A549 (cell line): ENCODE results near the gene SLC16A2. TPM values are rescaled to one million over a fixed set of nuclear protein-coding genes. Genes with fewer than 3 reads are reported as not detected.

Experiments used
- ATAC-seq, 2 experiments: fragments of 200-7000 bp in 1 of 2; fragments of >200 bp in 1 of 2; cut with Nextera tagmentation in 1 of 2; cut with Tn5 transposase in 1 of 2; 3 replicates each; pipeline versions ENCODE4 v1.8.0 to v1.9.1; 2018 to 2020; ENCODE audit warnings: mild to moderate bottlenecking in 1 of 2, moderate library complexity in 1 of 2
- CTCF ChIA-PET: fragments of 300-600 bp; sonication (Branson Sonifier 250); formaldehyde crosslinking; extraction: SDS; loops from one replicate; lab custom pipeline; 2021; ENCODE audit warnings: antibody characterized with exemption, inconsistent platforms; lab: Yijun Ruan, JAX
- POLR2A ChIA-PET: fragments of 350-600 bp; formaldehyde crosslinking; extraction: SDS; loops from one replicate; lab custom pipeline; 2021; ENCODE audit warnings: antibody characterized with exemption, inconsistent platforms; lab: Yijun Ruan, JAX
- DNase-seq, 2 experiments: peaks; one replicate each; pipeline versions ENCODE4 v3.0.0 to v3.0.0-alpha.2; 2011 to 2016; ENCODE audit warnings: low read depth in 1 of 2, low spot score in 1 of 2
- FAIRE-seq: peaks from 2 replicates; lab custom pipeline; 2011; peaks lifted over from hg19 to GRCh38; lab: Jason Lieb, UNC
- H3K27ac ChIP-seq, 2 experiments: fragments of >200 bp; sonication (Bioruptor Twin); formaldehyde crosslinking; 3 replicates each; pipeline ENCODE4 v1.5.1; 2016 to 2017
- H3K4me1 ChIP-seq: fragments of >200 bp; sonication (Bioruptor Twin); formaldehyde crosslinking; 3 replicates; pipeline ENCODE4 v1.6.1; 2016
- H3K4me2 ChIP-seq: fragments of >200 bp; sonication (Bioruptor Twin); formaldehyde crosslinking; 3 replicates; pipeline ENCODE4 v1.6.1; 2016
- H3K4me3 ChIP-seq: fragments of >200 bp; sonication (Bioruptor Twin); formaldehyde crosslinking; 3 replicates; pipeline ENCODE4 v1.5.1; 2016
- H3K9me3 ChIP-seq: fragments of >200 bp; sonication (Bioruptor Twin); formaldehyde crosslinking; 3 replicates; pipeline ENCODE4 v1.6.1; 2016
- CBX2 ChIP-seq: fragments of 200-600 bp; sonication (generic); IDR thresholded peaks from 2 replicates; pipeline ENCODE4 v1.6.1; 2016; ENCODE audit warnings: low read depth, mild to moderate bottlenecking, borderline replicate concordance
- CEBPB ChIP-seq, 2 experiments: fragments of >200 bp in 1 of 2; sonication (Bioruptor Twin) in 1 of 2; formaldehyde crosslinking in 1 of 2; IDR thresholded peaks; 2 replicates each; pipeline ENCODE4 v1.6.1; 2012 to 2016
- CHD4 ChIP-seq: fragments of 200-600 bp; sonication (generic); IDR thresholded peaks from 2 replicates; pipeline ENCODE4 v1.6.1; 2016; ENCODE audit warnings: antibody characterized with exemption, mild to moderate bottlenecking, borderline replicate concordance
- EHMT2 ChIP-seq: fragments of 200-600 bp; sonication (generic); IDR thresholded peaks from 2 replicates; pipeline ENCODE4 v1.6.1; 2016; ENCODE audit warnings: antibody characterized with exemption, low read depth, mild to moderate bottlenecking, moderate library complexity
- EP300 ChIP-seq, 2 experiments: fragments of >200 bp; sonication (Bioruptor Twin); formaldehyde crosslinking; IDR thresholded peaks; 2 replicates in 1 of 2; 3 replicates in 1 of 2; pipeline ENCODE4 v1.6.1; 2016 to 2017
- FOSB ChIP-seq: fragments of 250-450 bp; sonication (Bioruptor Pico); IDR thresholded peaks from 2 replicates; pipeline ENCODE4 v1.5.0; 2020; ENCODE audit warnings: mild to moderate bottlenecking, moderate library complexity
- FOSL2 ChIP-seq, 2 experiments: fragments of 450-650 bp in 1 of 2; fragments of >200 bp in 1 of 2; sonication (Bioruptor Twin) in 1 of 2; formaldehyde crosslinking; IDR thresholded peaks; 2 replicates each; pipeline versions ENCODE4 v1.5.0 to v1.6.1; 2016 to 2020; ENCODE audit warnings: mild to moderate bottlenecking in 1 of 2, moderate library complexity in 1 of 2
- FOXS1 ChIP-seq: fragments of 250-450 bp; sonication (Bioruptor Pico); IDR thresholded peaks from 2 replicates; pipeline ENCODE4 v1.5.0; 2020; ENCODE audit warnings: mild to moderate bottlenecking, moderate library complexity
- GATA3 ChIP-seq: IDR thresholded peaks from 2 replicates; pipeline ENCODE4 v1.6.1; 2012; ENCODE audit warnings: borderline replicate concordance
- HDAC2 ChIP-seq: fragments of 200-600 bp; sonication (generic); IDR thresholded peaks from 2 replicates; pipeline ENCODE4 v1.6.1; 2016
- HEYL ChIP-seq: fragments of 250-450 bp; sonication (Bioruptor Pico); IDR thresholded peaks from 2 replicates; pipeline ENCODE4 v1.8.0; 2021; ENCODE audit warnings: mild to moderate bottlenecking, moderate library complexity
- HOXB5 ChIP-seq: fragments of 250-450 bp; sonication (Bioruptor Pico); IDR thresholded peaks from 2 replicates; pipeline ENCODE4 v1.5.0; 2020; ENCODE audit warnings: mild to moderate bottlenecking, moderate library complexity
- JUNB ChIP-seq: fragments of >200 bp; sonication (Bioruptor Twin); formaldehyde crosslinking; IDR thresholded peaks from 2 replicates; pipeline ENCODE4 v1.6.1; 2016
- MAFK ChIP-seq: fragments of 450-650 bp; IDR thresholded peaks from 2 replicates; pipeline ENCODE4 v1.6.1; 2014; ENCODE audit not compliant: partially characterized antibody
- MAZ ChIP-seq: fragments of 150-350 bp; IDR thresholded peaks from 2 replicates; pipeline ENCODE4 v1.6.1; 2014; ENCODE audit warnings: antibody characterized with exemption, low read depth, low read length, borderline replicate concordance
- NPAS2 ChIP-seq: fragments of 250-450 bp; sonication (Bioruptor Pico); IDR thresholded peaks from 2 replicates; pipeline ENCODE4 v1.8.0; 2022; ENCODE audit warnings: mild to moderate bottlenecking, moderate library complexity, borderline replicate concordance
- NR3C1 ChIP-seq: fragments of >200 bp; sonication (Bioruptor Twin); formaldehyde crosslinking; IDR thresholded peaks from 3 replicates; pipeline ENCODE4 v1.6.1; 2017
- PBX3 ChIP-seq: IDR thresholded peaks from 2 replicates; pipeline ENCODE4 v1.6.1; 2012
- POLR2A ChIP-seq: IDR thresholded peaks from 2 replicates; pipeline ENCODE4 v1.6.1; 2012; ENCODE audit warnings: mild to moderate bottlenecking, low read length
- POLR2AphosphoS2 ChIP-seq: conservative IDR thresholded peaks from 2 replicates; pipeline ENCODE4 v1.6.1; 2012; ENCODE audit warnings: low read length, improper control_type of control experiment, inconsistent platforms
- RARB ChIP-seq: fragments of 250-450 bp; sonication (Bioruptor Pico); IDR thresholded peaks from 2 replicates; pipeline ENCODE4 v1.8.0; 2021; ENCODE audit warnings: mild to moderate bottlenecking, moderate library complexity
- RCOR1 ChIP-seq: fragments of 150-350 bp; IDR thresholded peaks from 2 replicates; pipeline ENCODE4 v1.6.1; 2014; ENCODE audit warnings: antibody characterized with exemption, low read length, low read depth
- RNF2 ChIP-seq: fragments of 200-600 bp; sonication (generic); IDR thresholded peaks from 2 replicates; pipeline ENCODE4 v1.6.1; 2016; ENCODE audit warnings: low read depth, mild to moderate bottlenecking, antibody characterized with exemption, moderate library complexity, borderline replicate concordance
- SMC3 ChIP-seq: fragments of >200 bp; sonication (Bioruptor Twin); formaldehyde crosslinking; IDR thresholded peaks from 3 replicates; pipeline ENCODE4 v1.6.1; 2018; ENCODE audit warnings: inconsistent platforms
- SREBF2 ChIP-seq: fragments of 450-650 bp; IDR thresholded peaks from 2 replicates; pipeline ENCODE4 v1.6.1; 2014; ENCODE audit warnings: mild to moderate bottlenecking, moderate library complexity
- TFCP2L1 ChIP-seq: fragments of 250-450 bp; sonication (Bioruptor Pico); IDR thresholded peaks from 2 replicates; pipeline ENCODE4 v1.5.0; 2021; ENCODE audit warnings: mild to moderate bottlenecking
- ZC3H11A ChIP-seq: fragments of 450-650 bp; IDR thresholded peaks from 2 replicates; pipeline ENCODE4 v1.6.1; 2014; ENCODE audit warnings: antibody characterized with exemption, mild to moderate bottlenecking
- ZFP36 ChIP-seq: fragments of 450-650 bp; IDR thresholded peaks from 2 replicates; pipeline ENCODE4 v1.6.1; 2014; ENCODE audit warnings: borderline replicate concordance; ENCODE audit not compliant: partially characterized antibody
- WGBS: methylation state at CpG from one replicate; pipeline ENCODE4 v1.1.6; 2017; ENCODE audit errors: missing lambda C conversion rate; 5-methylcytosine and 5-hydroxymethylcytosine counted together
- polyA plus RNA-seq, 4 experiments: library from polyadenylated mRNA; depleted of rRNA in 3 of 4; stranded (reverse); fragments of >200 nt; fragmentation: RNase III in 1 of 4; extraction: RNeasy Plus Mini Kit Qiagen cat#74134 plus additional on column Dnase treatment in 1 of 4; gene quantifications; 2 replicates in 3 of 4; 3 replicates in 1 of 4; pipeline ENCODE4 v1.2.3, GENCODE V29; 2011 to 2017
- TF ChIP-seq, protein P1 (sequence below): IDR thresholded peaks from 2 replicates; pipeline ENCODE4 v1.6.1; 2012
- TF ChIP-seq, protein P2 (sequence below): fragments of >200 bp; sonication (Bioruptor Twin); formaldehyde crosslinking; IDR thresholded peaks from 3 replicates; pipeline ENCODE4 v1.6.1; 2016

SLC16A2 gene
- polyA plus RNA-seq, 2 of the 4 experiments (the other 2 are of a cell fraction): 9.7 to 19.2 TPM

GRCh38 chrX:74448669-74449068 lies 27.4 kb downstream of the SLC16A2 start:
- ATAC-seq (no peak), FAIRE-seq (no peak), DNase-seq (no peak)
- Histone ChIP-seq H3K4me2 (no peak overlapping the region; the same call in 2 of the 3 replicates), H3K4me3 (no peak overlapping the region), H3K9me3 (no peaks in the 10 kb centered on the region), H3K4me1 (peaks cover 34% of the 10 kb centered on the region), H3K27ac (peak overlapping the region in 1 of 2 experiments; percentile 87; a peak in 3 of 6 replicates)
- WGBS: 100% methylated on average over 5 of the region's 5 CpGs
- TF ChIP-seq ZC3H11A: no peak
- ChIA-PET CTCF (interaction anchor here (0.9 to 2.1 kb wide), 2 partner anchors 12 to 65 kb away, joined by 3 to 5 read pairs; no protein-coding TSS in a partner anchor), POLR2A (no interaction called here)

- TF ChIP-seq CHD4 (no peak), EP300 (IDR thresholded peaks at IDR 0.05) (no peak)
- TF ChIP-seq, all 56 proteins: peak for 0
- peak; percentile 72 for FAIRE-seq
- DNase-seq: peak in 1 of 2 experiments; percentile 7
- no peaks in the 10 kb centered on the region for H3K9me3 ChIP-seq
- peak overlapping the region; percentile 50 for H3K4me2 ChIP-seq
- POLR2A ChIA-PET: interaction anchor here (2.2 kb wide), 1 partner anchor 29 kb away, joined by 10 read pairs; the partner anchor contains the start of gene SLC16A2
- WGBS: 78% methylated on average over 2 of the region's 2 CpGs
- H3K4me1 ChIP-seq: peaks cover 34% of the 10 kb centered on the region
- ATAC-seq: peak; percentile 12 to 17; a peak in 1 of 6 replicates
- CTCF ChIA-PET: interaction anchor here (0.9 to 2.1 kb wide), 4 partner anchors 8 to 66 kb away, joined by 3 to 5 read pairs (median 3); no protein-coding TSS in a partner anchor
- H3K4me3 ChIP-seq: no peak overlapping the region
- H3K27ac ChIP-seq: peak overlapping the region; percentile 62 to 87; a peak in 4 of 6 replicates
These were observed 28.1 kb downstream of the SLC16A2 start for GRCh38 chrX:74449322-74449936.

DNA sequence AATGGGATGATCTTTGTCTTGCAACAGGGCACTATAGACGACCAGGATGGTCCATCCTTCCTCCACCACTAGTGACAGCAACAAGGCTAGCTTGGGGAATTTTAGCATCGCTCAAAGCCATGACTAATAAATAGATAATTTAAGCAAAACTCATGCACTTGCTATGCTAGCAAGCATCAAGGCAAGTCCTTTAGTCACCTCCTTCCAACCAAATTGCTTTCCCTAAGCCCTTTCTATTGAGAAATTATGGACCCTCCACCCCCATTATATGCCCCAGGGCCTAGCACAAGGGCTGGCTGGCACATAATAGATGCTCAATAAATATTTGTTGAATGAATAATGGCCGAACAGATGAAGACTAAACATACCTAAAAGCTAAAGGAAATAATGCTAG lies 28.6 kb downstream of the SLC16A2 start:
- ChIA-PET POLR2A (interaction anchor here (0.6 to 2.2 kb wide), 2 partner anchors 29 to 163 kb away, joined by 3 to 10 read pairs; partner anchors contain the start of gene SLC16A2), CTCF (interaction anchor here (1.0 to 2.1 kb wide), 4 partner anchors 9 to 67 kb away, joined by 3 to 5 read pairs (median 3); no protein-coding TSS in a partner anchor)
- no peak for TF ChIP-seq ZFP36
- TF ChIP-seq HDAC2: no peak
- TF ChIP-seq, protein P1, sequence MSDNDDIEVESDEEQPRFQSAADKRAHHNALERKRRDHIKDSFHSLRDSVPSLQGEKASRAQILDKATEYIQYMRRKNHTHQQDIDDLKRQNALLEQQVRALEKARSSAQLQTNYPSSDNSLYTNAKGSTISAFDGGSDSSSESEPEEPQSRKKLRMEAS: no peak
- no peak for TF ChIP-seq EHMT2
- TF ChIP-seq FOSB (CRISPR knock-in tag): no peak
- TF ChIP-seq CBX2: no peak
- no peak for TF ChIP-seq FOXS1
- TF ChIP-seq TFCP2L1 (CRISPR knock-in tag): no peak
- no peak for TF ChIP-seq RCOR1
- TF ChIP-seq HOXB5 (CRISPR knock-in tag): no peak
- TF ChIP-seq POLR2AphosphoS2: no peak
- no peak for TF ChIP-seq MAZ
- TF ChIP-seq MAFK: no peak
- TF ChIP-seq HEYL (CRISPR knock-in tag): no peak
- TF ChIP-seq SMC3: no peak
- peak in 1 of 2 experiments; percentile 31; a peak in 1 of 4 replicates for TF ChIP-seq CEBPB (IDR thresholded peaks at IDR 0.05)
- peak; percentile 59 for TF ChIP-seq JUNB
- TF ChIP-seq FOSL2 (IDR thresholded peaks at IDR 0.05): no peak; the same call in 1 of the 2 replicates
- TF ChIP-seq FOSL2 (CRISPR knock-in tag; IDR thresholded peaks at IDR 0.05): no peak
- no peak for TF ChIP-seq NPAS2
- TF ChIP-seq NR3C1: no peak
- no peak for TF ChIP-seq POLR2A
- no peak for TF ChIP-seq SREBF2
- TF ChIP-seq, protein P2, sequence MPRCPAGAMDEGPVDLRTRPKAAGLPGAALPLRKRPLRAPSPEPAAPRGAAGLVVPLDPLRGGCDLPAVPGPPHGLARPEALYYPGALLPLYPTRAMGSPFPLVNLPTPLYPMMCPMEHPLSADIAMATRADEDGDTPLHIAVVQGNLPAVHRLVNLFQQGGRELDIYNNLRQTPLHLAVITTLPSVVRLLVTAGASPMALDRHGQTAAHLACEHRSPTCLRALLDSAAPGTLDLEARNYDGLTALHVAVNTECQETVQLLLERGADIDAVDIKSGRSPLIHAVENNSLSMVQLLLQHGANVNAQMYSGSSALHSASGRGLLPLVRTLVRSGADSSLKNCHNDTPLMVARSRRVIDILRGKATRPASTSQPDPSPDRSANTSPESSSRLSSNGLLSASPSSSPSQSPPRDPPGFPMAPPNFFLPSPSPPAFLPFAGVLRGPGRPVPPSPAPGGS: no peak
- peak; percentile 37; the same call in 1 of the 2 replicates for TF ChIP-seq GATA3
- no peak for TF ChIP-seq PBX3
- no peak for TF ChIP-seq RNF2
- TF ChIP-seq EP300 (IDR thresholded peaks at IDR 0.05): peak; percentile 43 to 49; a peak in 2 of 5 replicates
- no peak for TF ChIP-seq RARB
- Histone ChIP-seq H3K4me2 (peak overlapping the region; percentile 50), H3K27ac (peak overlapping the region; percentile 62 to 87; a peak in 5 of 6 replicates), H3K4me1 (peaks cover 34% of the 10 kb centered on the region), H3K9me3 (no peaks in the 10 kb centered on the region), H3K4me3 (no peak overlapping the region)
- peak in 1 of 2 experiments; percentile 19 for DNase-seq
- 14% methylated on average over 3 of the region's 3 CpGs for WGBS
- peak; percentile 70 to 72 for ATAC-seq
- peak; percentile 88 for FAIRE-seq
